ENCODE results near the gene LHFPL3. TPM values are rescaled to one million over a fixed set of nuclear protein-coding genes. Genes with fewer than 3 reads are reported as not detected.

The LHFPL3 gene
- total and polyA plus RNA-seq, 2 donors (not counting 1 experiment from before 2014, with no cell fraction given), result not detected

GRCh38 chr7:104382616-104383015 is 54.2 kb downstream of the LHFPL3 start:
- DNase-seq (no peak), ATAC-seq (ENCODE audit: low read depth) (no peak)
- no peaks in the 10 kb centered on the region for H3K27me3 ChIP-seq (replicated peaks in 1 of 4; ENCODE audit: control extremely low read depth in 1 of 4, control insufficient read depth in 3 of 4, insufficient read depth in 4 of 4, low read length in 3 of 4)
- no peaks in the 10 kb centered on the region for H3K36me3 ChIP-seq (replicated peaks in 1 of 2; ENCODE audit: control extremely low read depth in 1 of 2, control insufficient read depth in 1 of 2, extremely low read depth in 1 of 2, insufficient read depth in 2 of 2, low read length in 1 of 2)
- no peak overlapping the region for H3K9ac ChIP-seq (ENCODE audit: low read length)
- intact Hi-C loops (cut with micrococcal nuclease), result no loop called here
- Mint-ChIP-seq H3K9me3 (ENCODE audit: insufficient read depth) (no peaks in the 10 kb centered on the region), H3K27ac (no peak overlapping the region), H3K4me3 (no peak overlapping the region), H3K4me1 (no peaks in the 10 kb centered on the region), H3K27me3 (peaks cover 5% of the 10 kb centered on the region)
- no peak overlapping the region for H3K27ac ChIP-seq (ENCODE audit: low read length in 2 of 2)
- no peak overlapping the region for H2AFZ ChIP-seq (ENCODE audit: insufficient read depth, low read depth, low read length, poor library complexity, severe bottlenecking)
- H3K4me1 ChIP-seq (ENCODE audit: control insufficient read depth in 2 of 2, insufficient read depth in 2 of 2, low read length in 2 of 2), result no peaks in the 10 kb centered on the region
- ChIA-PET CTCF (no interaction called here), POLR2A (no interaction called here)
- no peak for TF ChIP-seq CTCF (IDR thresholded peaks at IDR 0.05)
- TF ChIP-seq EZH2 (IDR thresholded peaks at IDR 0.05; ENCODE audit: borderline replicate concordance, insufficient read depth, low read depth, low read length, poor library complexity, severe bottlenecking), result no peak
- no peak overlapping the region for H3K4me2 ChIP-seq (replicated peaks; ENCODE audit: low read depth, low read length, poor library complexity, severe bottlenecking)
- WGBS (ENCODE audit: insufficient coverage), result 100% methylated on average over 2 of the region's 4 CpGs
- H3K4me3 ChIP-seq (ENCODE audit: control extremely low read depth in 1 of 5, extremely low read depth in 1 of 5, insufficient read depth in 1 of 5, low read depth in 2 of 5, low read length in 4 of 5), result no peak overlapping the region
- no peaks in the 10 kb centered on the region for H3K79me2 ChIP-seq (ENCODE audit: control insufficient read depth, insufficient read depth, low read length)
- H4K20me1 ChIP-seq (ENCODE audit: control insufficient read depth, insufficient read depth, low read length, poor library complexity, severe bottlenecking), result no peaks in the 10 kb centered on the region
- H3K9me3 ChIP-seq (ENCODE audit: control extremely low read depth in 1 of 3, control insufficient read depth in 2 of 3, insufficient read depth in 1 of 3, low read length in 2 of 3), result peaks cover 0 to 6% (median 0%) of the 10 kb centered on the region in 3 donors

GRCh38 chr7:104386943-104387342 is 58.5 kb downstream of the LHFPL3 start:
- intact Hi-C loops (cut with micrococcal nuclease), result no loop called here
- Mint-ChIP-seq H3K4me1 (no peaks in the 10 kb centered on the region), H3K9me3 (ENCODE audit: insufficient read depth) (peaks cover 3% of the 10 kb centered on the region), H3K27ac (no peak overlapping the region), H3K4me3 (no peak overlapping the region), H3K27me3 (no peaks in the 10 kb centered on the region)
- ChIA-PET CTCF (no interaction called here), POLR2A (no interaction called here)
- DNase-seq (no peak), ATAC-seq (ENCODE audit: low read depth) (no peak)
- Histone ChIP-seq H3K4me3 (ENCODE audit: control extremely low read depth in 1 of 5, extremely low read depth in 1 of 5, insufficient read depth in 1 of 5, low read depth in 2 of 5, low read length in 4 of 5) (no peak overlapping the region), H2AFZ (ENCODE audit: insufficient read depth, low read depth, low read length, poor library complexity, severe bottlenecking) (no peak overlapping the region), H3K79me2 (ENCODE audit: control insufficient read depth, insufficient read depth, low read length) (no peaks in the 10 kb centered on the region), H4K20me1 (ENCODE audit: control insufficient read depth, insufficient read depth, low read length, poor library complexity, severe bottlenecking) (no peaks in the 10 kb centered on the region), H3K9me3 (ENCODE audit: control extremely low read depth in 1 of 3, control insufficient read depth in 2 of 3, insufficient read depth in 1 of 3, low read length in 2 of 3) (peaks cover 0 to 12% (median 0%) of the 10 kb centered on the region in 3 donors), H3K9ac (ENCODE audit: low read length) (no peak overlapping the region), H3K4me1 (ENCODE audit: control insufficient read depth in 2 of 2, insufficient read depth in 2 of 2, low read length in 2 of 2) (no peaks in the 10 kb centered on the region), H3K27ac (ENCODE audit: low read length in 2 of 2) (no peak overlapping the region), H3K36me3 (replicated peaks in 1 of 2; ENCODE audit: control extremely low read depth in 1 of 2, control insufficient read depth in 1 of 2, extremely low read depth in 1 of 2, insufficient read depth in 2 of 2, low read length in 1 of 2) (no peaks in the 10 kb centered on the region), H3K4me2 (replicated peaks; ENCODE audit: low read depth, low read length, poor library complexity, severe bottlenecking) (no peak overlapping the region), H3K27me3 (replicated peaks in 1 of 4; ENCODE audit: control extremely low read depth in 1 of 4, control insufficient read depth in 3 of 4, insufficient read depth in 4 of 4, low read length in 3 of 4) (no peaks in the 10 kb centered on the region)
- TF ChIP-seq EZH2 (IDR thresholded peaks at IDR 0.05; ENCODE audit: borderline replicate concordance, insufficient read depth, low read depth, low read length, poor library complexity, severe bottlenecking) (no peak), CTCF (IDR thresholded peaks at IDR 0.05) (no peak)

Data from B cell (primary cell).